HCEC 1CT (cell line): Measurements from ENCODE around the gene ABCE1.

Experiments used
- DNase-seq: peaks from one replicate; pipeline ENCODE4 v3.0.0-alpha.2; 2017

ABCE1 gene

DNA sequence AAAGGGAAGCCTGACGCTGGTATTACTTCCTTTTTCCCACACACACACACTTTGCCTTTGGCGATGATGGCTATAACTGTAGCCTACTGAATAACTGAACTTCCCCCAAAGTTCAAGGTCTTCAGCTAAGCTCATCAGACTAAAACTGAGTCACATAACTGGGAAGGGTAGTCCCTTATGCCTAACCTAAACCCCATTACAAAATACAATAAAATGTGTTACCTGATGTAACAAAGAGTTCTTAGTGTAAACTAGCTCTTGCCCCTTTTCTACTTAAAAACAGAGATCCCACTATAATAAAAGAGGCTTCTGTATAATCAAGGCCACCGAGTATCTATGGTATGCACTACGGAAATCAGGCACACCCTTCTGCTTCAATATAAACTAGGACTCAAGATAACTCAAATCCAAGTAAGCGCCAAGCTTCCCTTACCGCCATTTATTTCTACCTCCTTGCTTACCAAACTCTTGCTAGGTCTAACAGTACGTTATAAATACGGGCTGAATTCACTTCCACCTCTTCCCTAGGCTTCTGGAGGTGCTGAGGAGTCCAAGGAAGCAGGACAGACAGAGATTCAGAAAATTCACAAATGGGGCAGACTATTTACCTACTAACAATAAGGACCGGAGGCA lies 79.9 kb downstream of the ABCE1 start:
- DNase-seq: no peak

- DNase-seq: no peak
Observed at GRCh38 chr4:145178740-145179280, 80.7 kb downstream of the ABCE1 start.
